NCI-H748 (cell line): ENCODE measurements around the gene MT3.

Experiments
- DNase-seq: peaks from one replicate; lab custom pipeline; 2025; ENCODE audit not compliant: unreplicated experiment; lab: John Stamatoyannopoulos, UW

The MT3 gene

GRCh38 chr16:56628486-56629350 is 39.4 kb downstream of the MT3 start:
- DNase-seq, result no peak

DNA sequence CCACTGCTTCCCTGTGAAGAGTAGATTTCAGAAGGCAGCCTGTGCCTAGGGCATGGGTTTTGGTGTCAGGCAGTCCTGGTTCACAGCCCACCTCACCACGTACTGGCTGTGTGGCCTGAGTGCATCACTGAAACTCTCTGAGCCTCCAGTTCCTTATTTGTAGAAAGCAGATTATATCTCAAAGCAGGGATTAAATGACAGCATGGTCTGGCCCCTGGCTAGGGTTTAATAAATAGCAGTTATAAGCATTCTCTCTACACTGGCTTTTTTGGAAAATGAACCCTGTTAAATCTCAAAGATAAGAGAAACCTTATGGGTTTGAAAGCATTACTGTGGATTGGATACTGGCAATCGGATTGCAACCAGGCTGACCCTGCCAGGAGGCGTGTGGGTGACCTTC is 40.2 kb downstream of the MT3 start:
- DNase-seq, result no peak

- DNase-seq, result no peak
These were observed 40.8 kb downstream of the MT3 start for GRCh38 chr16:56630134-56630533.

GRCh38 chr16:56631197-56631596 is 41.9 kb downstream of the MT3 start:
- DNase-seq, result no peak

GRCh38 chr16:56631832-56632155 is 42.5 kb downstream of the MT3 start:
- DNase-seq, result no peak

GRCh38 chr16:56632156-56632847 is 43.0 kb downstream of the MT3 start, which contains the start of gene MT1M:
Gene MT1M (plus strand): TSS chr16:56632659. CDS start chr16:56632732, 73 bp downstream.
- DNase-seq, result no peak

GRCh38 chr16:56632848-56633365 is 43.6 kb downstream of the MT3 start:
- no peak for DNase-seq

DNA sequence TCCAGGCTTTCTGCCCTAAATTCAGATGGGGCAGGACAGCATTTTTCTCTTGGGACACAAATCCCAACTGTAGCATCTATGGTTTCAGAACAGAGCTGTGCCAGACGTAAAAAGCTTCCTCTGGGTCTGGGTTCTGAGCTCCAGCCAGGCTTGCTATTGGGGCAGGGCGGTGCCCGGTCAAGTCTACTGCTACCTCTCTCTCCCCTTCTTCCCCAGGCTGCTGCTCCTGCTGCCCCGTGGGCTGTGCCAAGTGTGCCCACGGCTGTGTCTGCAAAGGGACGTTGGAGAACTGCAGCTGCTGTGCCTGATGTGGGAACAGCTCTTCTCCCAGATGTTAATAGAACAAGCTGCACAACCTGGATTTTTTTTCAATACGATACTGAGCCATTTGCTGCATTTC is 44.2 kb downstream of the MT3 start:
- no peak for DNase-seq

DNA sequence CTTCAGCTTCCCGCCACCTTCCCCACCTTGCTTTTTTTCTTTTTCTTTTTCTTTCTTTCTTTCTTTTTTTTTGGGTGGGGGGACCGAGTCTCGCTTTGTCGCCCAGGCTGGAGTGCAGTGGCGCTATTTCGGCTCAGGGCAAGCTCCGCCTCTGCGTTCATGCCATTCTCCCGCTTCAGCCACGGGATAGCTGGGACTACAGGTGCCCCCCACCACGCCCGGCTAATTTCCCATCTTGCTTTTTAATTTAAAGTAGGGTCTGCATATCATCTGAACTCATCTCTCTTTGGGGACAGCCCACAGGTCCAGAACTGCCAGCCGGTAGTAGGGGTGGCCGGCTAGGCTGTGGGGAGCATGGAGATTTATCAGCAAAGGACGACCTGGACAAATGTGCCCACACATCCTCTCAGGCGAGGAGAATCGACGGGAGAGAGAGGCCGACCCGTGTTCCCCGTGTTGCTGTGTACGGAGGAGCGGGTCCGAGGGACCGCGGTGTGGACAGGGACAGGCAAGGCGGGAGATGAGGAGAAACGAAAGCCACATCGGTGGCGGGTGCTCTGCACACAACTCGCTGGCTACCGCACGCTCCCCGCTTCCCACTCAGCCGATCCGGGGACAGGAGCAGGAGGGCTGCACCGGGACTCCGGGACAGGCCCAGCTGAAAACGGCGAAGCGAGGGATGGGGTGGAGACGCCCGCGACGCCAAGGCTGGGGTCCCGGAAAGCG is 45.5 kb downstream of the MT3 start:
- DNase-seq, result no peak

DNA sequence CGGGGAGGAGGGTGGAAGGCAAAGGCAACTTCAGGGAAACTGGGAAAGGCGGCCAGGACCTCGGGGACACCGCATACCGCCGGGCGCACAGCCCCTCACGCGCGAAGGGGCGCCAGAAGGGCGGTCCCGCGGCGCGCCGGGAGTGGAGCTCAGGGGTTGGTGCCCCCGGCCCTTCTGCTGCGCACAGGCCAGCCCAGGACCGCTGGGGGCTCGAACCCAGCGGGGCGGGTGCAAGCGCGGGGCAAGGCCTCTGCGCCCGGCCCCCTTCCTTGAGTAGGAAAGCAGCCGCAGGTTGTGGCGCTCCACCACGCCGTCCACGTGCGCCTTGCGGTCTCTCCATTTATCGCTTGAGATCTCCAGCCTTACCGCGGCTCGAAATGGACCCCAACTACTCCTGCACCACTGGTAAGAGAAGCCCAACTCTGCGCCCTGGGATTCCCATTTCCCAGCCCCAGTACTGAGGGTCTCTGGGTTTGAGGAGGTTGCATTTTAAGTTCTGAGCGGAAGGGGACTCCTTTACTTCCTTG is 46.2 kb downstream of the MT3 start:
- DNase-seq, result no peak

DNA sequence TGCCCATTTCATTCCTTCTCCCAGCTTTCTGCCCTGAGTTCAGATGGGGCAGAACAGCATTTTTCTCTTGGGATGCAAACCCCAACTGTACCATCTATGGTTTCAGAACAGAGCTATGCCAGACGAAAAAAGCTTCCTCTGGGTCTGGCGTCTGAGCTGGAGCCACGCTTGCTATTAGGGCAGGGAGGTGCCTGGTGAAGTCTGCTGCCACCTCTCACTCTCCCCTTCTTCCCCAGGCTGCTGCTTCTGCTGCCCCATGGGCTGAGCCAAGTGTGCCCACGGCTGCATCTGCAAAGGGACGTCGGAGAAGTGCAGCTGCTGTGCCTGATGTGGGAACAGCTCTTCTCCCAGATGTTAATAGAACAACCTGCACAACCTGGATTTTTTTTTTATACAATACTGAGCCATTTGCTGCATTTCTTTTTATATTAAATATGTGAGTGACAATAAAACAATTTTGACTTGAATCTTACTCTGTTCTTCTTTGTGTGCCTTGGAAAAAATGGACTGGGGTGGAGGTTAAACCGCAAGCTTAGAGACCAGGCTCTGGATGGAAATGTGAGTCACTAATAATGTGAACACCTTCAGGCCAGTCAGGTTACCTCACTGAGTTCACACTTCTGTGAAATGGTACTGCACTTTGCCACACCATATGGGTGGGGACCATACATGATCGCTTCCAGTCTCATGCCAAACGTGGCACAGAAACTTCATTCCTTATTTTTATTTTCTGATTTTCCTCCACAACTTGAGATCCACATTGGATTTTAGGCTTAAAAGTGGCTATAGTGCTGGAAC is 47.5 kb downstream of the MT3 start:
- no peak for DNase-seq

DNA sequence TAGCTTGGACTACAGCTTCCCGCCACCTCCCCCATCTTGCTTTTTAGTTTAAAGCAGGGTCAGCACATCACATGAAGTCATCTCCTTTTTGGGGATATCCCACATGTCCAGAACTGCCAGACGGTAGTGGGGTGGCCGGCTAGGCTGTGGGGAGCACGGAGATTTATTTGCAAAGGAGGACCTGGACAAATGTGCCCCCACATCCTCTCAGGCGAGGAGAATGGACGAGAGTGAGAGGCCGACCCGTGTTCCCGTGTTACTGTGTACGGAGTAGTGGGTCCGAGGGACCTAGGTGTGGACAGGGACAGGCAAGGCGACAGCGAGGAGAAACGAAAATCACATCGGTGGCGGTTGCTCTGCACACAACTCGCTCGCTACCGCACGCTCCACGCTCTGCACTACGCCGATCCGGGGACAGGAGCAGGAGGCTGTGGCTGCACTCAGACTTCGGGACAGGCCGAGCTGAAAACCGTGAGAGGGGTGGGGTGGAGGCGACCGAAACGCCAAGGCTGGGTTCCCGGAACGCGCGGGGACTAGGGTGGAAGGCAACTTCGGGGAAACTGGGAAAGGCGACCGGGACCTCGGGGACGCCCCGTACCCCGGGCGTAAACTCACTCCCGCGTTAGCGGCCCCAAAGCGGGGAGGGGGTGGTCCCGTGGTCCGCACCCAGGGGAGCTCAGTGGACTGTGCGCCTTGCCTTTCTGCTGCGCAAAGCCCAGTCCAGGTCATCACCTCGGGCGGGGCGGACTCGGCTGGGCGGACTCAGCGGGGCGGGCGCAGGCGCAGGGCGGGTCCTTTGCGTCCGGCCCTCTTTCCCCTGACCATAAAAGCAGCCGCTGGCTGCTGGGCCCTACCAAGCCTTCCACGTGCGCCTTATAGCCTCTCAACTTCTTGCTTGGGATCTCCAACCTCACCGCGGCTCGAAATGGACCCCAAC is 48.8 kb downstream of the MT3 start, which contains the start of gene MT1A:
Gene MT1A (plus strand): TSS at position 853 of the 937 bp plus-strand sequence. CDS start 73 bp downstream, at position 926.
- DNase-seq, result peak; percentile 42

GRCh38 chr16:56639045-56639444 is 49.7 kb downstream of the MT3 start:
- no peak for DNase-seq

- no peak for DNase-seq
These were observed 50.7 kb downstream of the MT3 start for GRCh38 chr16:56640076-56640475.
